HG02840 (cell line): ENCODE data around the gene MGAT5.

Source experiments
- ATAC-seq: cut with Tn5 transposase; IDR thresholded peaks from one replicate; pipeline ENCODE4 v1.9.1; 2021; ENCODE audit warnings: mild to moderate bottlenecking, moderate library complexity, moderate number of reproducible peaks; ENCODE audit not compliant: unreplicated experiment, low FRiP score

The MGAT5 gene

GRCh38 chr2:134435936-134436335 is 182.1 kb downstream of the MGAT5 start:
- ATAC-seq, result no peak

- ATAC-seq, result no peak
Observed at GRCh38 chr2:134436706-134437105, 182.8 kb downstream of the MGAT5 start.

DNA sequence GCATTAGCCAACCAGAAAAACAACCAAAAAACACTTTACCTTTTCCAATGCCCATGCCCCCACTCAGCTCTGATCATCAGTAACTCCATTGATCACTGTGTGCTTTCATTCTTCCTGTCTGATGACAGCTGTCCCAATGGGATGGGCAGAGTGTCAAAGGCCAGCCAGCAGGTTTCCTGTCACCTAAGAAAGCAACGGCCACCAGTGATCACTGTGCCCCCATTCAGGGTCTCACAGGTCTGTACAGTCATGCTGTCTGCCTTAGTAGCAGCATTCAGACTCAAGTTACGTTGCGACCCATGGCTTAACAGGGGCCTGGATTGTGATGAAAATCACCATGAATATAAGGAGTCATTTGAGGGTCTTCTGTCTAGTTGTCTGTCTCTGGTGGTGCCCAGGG is 184.5 kb downstream of the MGAT5 start:
- ATAC-seq, result no peak

- no peak for ATAC-seq
Observed at GRCh38 chr2:134440336-134440909, 186.6 kb downstream of the MGAT5 start.

DNA sequence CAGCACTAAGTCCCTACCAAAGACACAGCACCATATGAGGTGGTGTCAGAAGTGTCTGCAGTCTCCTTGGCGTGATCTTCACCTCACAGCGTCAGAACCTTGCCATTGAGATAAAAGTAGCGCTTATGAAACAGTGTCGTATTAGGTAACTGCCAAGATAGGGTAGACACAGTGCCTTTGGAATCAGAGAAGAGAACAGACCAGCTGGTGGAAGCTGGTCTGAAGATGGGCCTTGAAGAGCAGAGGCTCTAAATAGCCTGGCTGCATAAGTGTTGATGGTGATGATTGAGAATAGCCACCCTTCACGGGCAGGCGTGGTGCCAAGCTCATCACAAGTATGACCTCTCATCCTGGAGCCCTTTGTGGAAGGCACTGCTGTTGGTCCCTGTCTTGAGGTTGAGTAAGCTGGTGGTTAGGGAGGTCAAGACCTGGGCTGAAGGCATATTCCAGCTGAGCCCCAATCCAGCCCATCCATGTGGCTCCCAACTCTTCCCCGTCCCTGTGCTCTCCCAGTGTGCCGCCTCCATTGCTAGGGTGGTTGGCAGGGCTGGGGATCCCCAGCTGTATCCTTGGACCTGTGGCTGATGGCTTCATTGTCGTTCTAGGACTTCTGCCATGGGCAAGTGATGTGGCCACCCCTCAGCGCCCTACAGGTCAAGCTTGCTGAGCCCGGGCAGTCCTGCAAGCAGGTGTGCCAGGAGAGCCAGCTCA is 187.4 kb downstream of the MGAT5 start:
- ATAC-seq, result no peak

- ATAC-seq, result no peak
Observed at GRCh38 chr2:134443814-134444480, 190.1 kb downstream of the MGAT5 start.

- no peak for ATAC-seq
Observed at GRCh38 chr2:134445116-134445515, 191.2 kb downstream of the MGAT5 start.

- ATAC-seq, result no peak
Observed at GRCh38 chr2:134445985-134446382, 192.1 kb downstream of the MGAT5 start.

GRCh38 chr2:134446383-134447017 is 192.6 kb downstream of the MGAT5 start:
- no peak for ATAC-seq

- no peak for ATAC-seq
Observed at GRCh38 chr2:134447669-134448068, 193.8 kb downstream of the MGAT5 start.

- ATAC-seq, result no peak
Observed at GRCh38 chr2:134448650-134449049, 194.8 kb downstream of the MGAT5 start.

GRCh38 chr2:134449157-134449556 is 195.3 kb downstream of the MGAT5 start:
- no peak for ATAC-seq

- no peak for ATAC-seq
Observed at GRCh38 chr2:134449751-134450513, 196.1 kb downstream of the MGAT5 start.

- no peak for ATAC-seq
Observed at GRCh38 chr2:134451347-134451630, 197.4 kb downstream of the MGAT5 start.

DNA sequence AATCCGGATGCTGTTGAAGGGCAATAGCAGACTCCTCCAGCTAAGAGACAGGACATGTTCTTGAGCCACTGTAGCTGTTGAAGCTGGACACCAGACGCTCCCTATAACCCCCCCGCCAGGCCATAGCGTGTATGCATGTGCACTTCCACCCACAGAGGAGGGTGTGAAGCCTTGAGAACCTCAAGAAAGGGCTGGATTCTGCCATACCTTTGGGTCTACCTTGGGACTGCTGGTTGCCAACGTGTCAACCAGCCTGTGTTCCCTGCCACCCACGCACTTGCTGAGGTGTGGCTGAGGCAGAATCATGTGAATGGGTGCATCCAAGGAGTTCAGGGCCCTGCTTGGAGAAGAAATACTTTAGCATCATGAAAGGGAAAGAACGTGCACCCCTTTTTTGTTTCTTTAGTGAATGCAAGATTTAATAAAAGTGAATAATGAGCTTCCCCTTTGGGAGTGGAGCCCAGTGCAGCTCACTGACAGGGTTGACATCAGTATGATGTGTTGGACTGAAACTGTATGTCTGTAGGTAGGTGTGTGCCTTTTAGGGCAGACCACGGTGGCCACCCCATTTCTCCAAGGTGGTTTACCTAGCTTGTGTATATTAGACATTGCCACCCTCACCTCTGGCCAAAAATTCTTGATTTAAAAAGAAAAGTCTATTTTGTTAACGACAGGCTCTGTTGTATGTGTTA is 198.3 kb downstream of the MGAT5 start:
- ATAC-seq, result no peak

DNA sequence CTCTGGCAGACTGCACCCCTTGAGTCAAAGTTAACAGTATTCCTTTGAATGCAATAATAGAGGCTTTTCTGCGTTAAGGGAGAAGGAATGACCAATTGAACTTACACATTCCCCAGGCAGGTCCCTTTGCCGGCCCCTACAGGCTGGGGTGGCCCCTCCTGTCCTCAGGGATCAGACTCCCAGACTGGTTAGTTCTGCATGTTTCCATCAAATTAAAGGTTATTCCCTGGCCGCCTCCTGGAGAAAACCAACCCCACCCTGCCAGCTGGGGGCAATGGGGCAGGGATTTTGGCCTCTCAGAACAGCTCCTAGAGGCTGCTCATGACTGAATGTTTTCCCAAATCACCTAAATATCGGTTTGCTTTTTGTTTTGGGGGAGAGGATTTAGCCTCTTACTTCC is 199.6 kb downstream of the MGAT5 start:
- no peak for ATAC-seq

DNA sequence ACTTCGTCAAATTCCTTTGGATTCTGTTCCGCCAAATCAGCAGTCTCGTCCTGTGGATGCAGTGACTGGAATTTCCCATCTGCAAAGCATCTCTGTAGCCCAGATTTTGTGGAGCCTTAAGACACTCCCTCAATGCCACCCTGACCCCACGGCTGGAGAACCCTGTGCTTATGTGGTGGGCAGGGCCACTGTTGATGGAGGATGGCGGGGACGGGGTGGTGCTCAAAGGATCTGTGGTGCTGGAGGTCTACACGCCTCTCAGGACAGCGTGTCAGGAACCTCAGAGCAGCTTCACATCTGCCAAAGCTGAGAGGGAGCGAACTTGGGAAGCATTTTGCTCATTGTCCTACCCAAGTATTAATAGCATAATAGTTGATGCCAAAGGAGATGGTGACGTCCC is 200.1 kb downstream of the MGAT5 start:
- ATAC-seq, result no peak

DNA sequence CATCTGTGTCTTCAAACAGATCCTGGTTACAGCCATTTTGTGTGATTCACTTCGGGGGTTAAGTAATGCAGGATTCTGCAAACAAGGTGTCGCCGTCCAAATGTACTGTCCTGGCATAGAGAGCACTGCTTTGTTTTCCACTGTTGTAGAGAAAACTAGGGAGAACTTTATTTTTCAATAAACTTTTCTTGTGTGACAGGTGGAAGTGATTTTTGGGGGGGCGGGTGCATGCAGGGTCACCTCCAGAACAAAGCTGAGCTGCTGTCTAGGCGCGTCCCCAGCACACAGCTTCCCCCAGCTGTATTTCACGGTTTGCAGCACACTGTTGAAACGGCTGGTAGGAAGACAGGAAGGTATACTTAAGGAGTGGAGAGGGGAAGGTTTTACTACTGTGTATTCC is 200.6 kb downstream of the MGAT5 start:
- ATAC-seq, result no peak

DNA sequence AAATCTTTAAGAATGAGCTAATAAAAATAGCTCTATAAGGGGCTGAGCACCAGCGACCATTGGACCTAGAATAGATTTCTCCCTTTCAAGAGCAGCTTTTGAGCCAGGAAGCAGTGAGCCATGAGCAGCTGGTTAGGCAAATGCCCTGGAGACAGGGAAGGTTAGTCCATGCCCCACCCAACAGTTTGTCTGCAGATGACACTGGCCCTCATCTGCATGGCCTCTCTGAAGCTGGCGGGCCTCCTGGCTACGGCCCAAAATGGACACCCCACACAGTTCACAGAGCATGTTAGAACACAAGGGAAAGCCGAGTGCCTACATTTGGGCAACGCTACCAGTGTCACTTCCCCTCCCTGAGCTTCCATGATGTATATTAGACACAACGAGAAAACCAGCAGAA is 201.1 kb downstream of the MGAT5 start:
- ATAC-seq, result no peak

GRCh38 chr2:134455426-134455825 is 201.6 kb downstream of the MGAT5 start:
- ATAC-seq, result no peak
